ENCODE data around the gene DNAJC12.

DNAJC12 gene

GRCh38 chr10:67853512-67853911 lies 15.5 kb upstream of the DNAJC12 start:
- ATAC-seq, result no peak
- TF ChIP-seq ZNF70 (CRISPR knock-in tag; IDR thresholded peaks at IDR 0.05) (no peak), TSHZ2 (CRISPR knock-in tag; IDR thresholded peaks at IDR 0.05) (no peak), ESRRG (CRISPR knock-in tag; IDR thresholded peaks at IDR 0.05) (no peak), CREB5 (CRISPR knock-in tag; IDR thresholded peaks at IDR 0.05; ENCODE audit: low read depth) (no peak), TCF4 (CRISPR knock-in tag; IDR thresholded peaks at IDR 0.05; ENCODE audit: borderline replicate concordance) (no peak), ZC3H10 (CRISPR knock-in tag; IDR thresholded peaks at IDR 0.05) (no peak), ZNF565 (CRISPR knock-in tag; conservative IDR thresholded peaks at IDR 0.05; ENCODE audit: low read depth) (no peak), PPARA (CRISPR knock-in tag; IDR thresholded peaks at IDR 0.05; ENCODE audit: borderline replicate concordance) (no peak), CSDC2 (CRISPR knock-in tag; IDR thresholded peaks at IDR 0.05) (no peak), TOX (CRISPR knock-in tag; IDR thresholded peaks at IDR 0.05; ENCODE audit: borderline replicate concordance) (no peak), ZFP30 (CRISPR knock-in tag; IDR thresholded peaks at IDR 0.05) (no peak), BACH2 (CRISPR knock-in tag; IDR thresholded peaks at IDR 0.05; ENCODE audit: borderline replicate concordance) (no peak), ARNTL (CRISPR knock-in tag; IDR thresholded peaks at IDR 0.05; ENCODE audit: borderline replicate concordance, low read depth) (no peak), ISL1 (CRISPR knock-in tag; IDR thresholded peaks at IDR 0.05) (no peak), ZNF8 (CRISPR knock-in tag; IDR thresholded peaks at IDR 0.05) (no peak), ZFP3 (CRISPR knock-in tag; IDR thresholded peaks at IDR 0.05) (no peak), SNAI2 (CRISPR knock-in tag; IDR thresholded peaks at IDR 0.05) (no peak), CSRNP3 (CRISPR knock-in tag; IDR thresholded peaks at IDR 0.05) (no peak)

GRCh38 chr10:67852761-67853160 lies 14.8 kb upstream of the DNAJC12 start:
- TF ChIP-seq ZNF565 (CRISPR knock-in tag; conservative IDR thresholded peaks at IDR 0.05; ENCODE audit: low read depth), result no peak
- TF ChIP-seq PPARA (CRISPR knock-in tag; IDR thresholded peaks at IDR 0.05; ENCODE audit: borderline replicate concordance), result no peak
- no peak for TF ChIP-seq RARB (CRISPR knock-in tag; IDR thresholded peaks at IDR 0.05)
- no peak for TF ChIP-seq ISL1 (CRISPR knock-in tag; IDR thresholded peaks at IDR 0.05)
- no peak for TF ChIP-seq ZFP30 (CRISPR knock-in tag; IDR thresholded peaks at IDR 0.05)
- TF ChIP-seq ZNF8 (CRISPR knock-in tag; IDR thresholded peaks at IDR 0.05), result no peak
- TF ChIP-seq ZNF70 (CRISPR knock-in tag; IDR thresholded peaks at IDR 0.05), result no peak
- TF ChIP-seq POU6F1 (CRISPR knock-in tag; IDR thresholded peaks at IDR 0.05; ENCODE audit: borderline replicate concordance, low read depth), result no peak

GRCh38 chr10:67851186-67851585 lies 13.2 kb upstream of the DNAJC12 start:
- TF ChIP-seq CREB5 (CRISPR knock-in tag; IDR thresholded peaks at IDR 0.05; ENCODE audit: low read depth), result no peak
- no peak for TF ChIP-seq POU6F1 (CRISPR knock-in tag; IDR thresholded peaks at IDR 0.05; ENCODE audit: borderline replicate concordance, low read depth)
- no peak for TF ChIP-seq ZC3H10 (CRISPR knock-in tag; IDR thresholded peaks at IDR 0.05)
- TF ChIP-seq ZNF8 (CRISPR knock-in tag; IDR thresholded peaks at IDR 0.05), result no peak
- no peak for TF ChIP-seq OSR1 (CRISPR knock-in tag; IDR thresholded peaks at IDR 0.05)
- no peak for TF ChIP-seq GLIS3 (CRISPR knock-in tag; IDR thresholded peaks at IDR 0.05)
- TF ChIP-seq CSDC2 (CRISPR knock-in tag; IDR thresholded peaks at IDR 0.05), result no peak
- TF ChIP-seq TOX (CRISPR knock-in tag; IDR thresholded peaks at IDR 0.05; ENCODE audit: borderline replicate concordance), result no peak
- no peak for TF ChIP-seq TSHZ2 (CRISPR knock-in tag; IDR thresholded peaks at IDR 0.05)
- no peak for TF ChIP-seq RARB (CRISPR knock-in tag; IDR thresholded peaks at IDR 0.05)
- no peak for TF ChIP-seq ZFP3 (CRISPR knock-in tag; IDR thresholded peaks at IDR 0.05)
- no peak for ATAC-seq

More at GRCh38 chr10:67852761-67853160, 14.8 kb upstream of the DNAJC12 start:
- ATAC-seq, result no peak

Data from SK-N-SH treated with all-trans-retinoic acid at 6 μM for 48 hours (cell line).